Uterus (tissue), 4 donors: ENCODE data around the gene ABL1. TPM values are rescaled to one million over a fixed set of nuclear protein-coding genes. Genes with fewer than 3 reads are reported as not detected.
A peak's percentile ranks its signal among the peaks of the same experiment; 100 is the strongest.

Experiments
- DNase-seq, 2 donors: peaks; one replicate each; pipeline ENCODE4 v3.0.0-alpha.2; 2019 to 2020
- H3K27ac ChIP-seq, 2 donors: fragments of 200-600 bp; sonication (generic); 1 replicate in 1 of 2; 2 replicates in 1 of 2; pipeline ENCODE4 v1.5.1; 2016 to 2018
- H3K27me3 ChIP-seq, 2 donors: fragments of 200-600 bp; sonication (generic); one replicate each; pipeline ENCODE4 v1.5.1; 2018 to 2019; ENCODE audit warnings: control low read depth in 1 of 2
- H3K36me3 ChIP-seq, 2 donors: fragments of 200-600 bp; sonication (generic); one replicate each; pipeline ENCODE4 v1.5.1; 2019; ENCODE audit warnings: control low read depth in 1 of 2
- H3K4me1 ChIP-seq, 2 donors: fragments of 200-600 bp; sonication (generic); one replicate each; pipeline ENCODE4 v1.5.1; 2018 to 2019; ENCODE audit warnings: control low read depth in 1 of 2
- H3K4me3 ChIP-seq, 2 donors: fragments of 200-600 bp; sonication (generic); 1 replicate in 1 of 2; 2 replicates in 1 of 2; pipeline ENCODE4 v1.5.1; 2018 to 2019; ENCODE audit warnings: mild to moderate bottlenecking in 1 of 2
- H3K9me3 ChIP-seq, 2 donors: fragments of 200-600 bp; sonication (generic); one replicate each; pipeline ENCODE4 v1.5.1; 2019; ENCODE audit warnings: control low read depth in 1 of 2
- POLR2A ChIP-seq, 2 donors: fragments of 450-650 bp; IDR thresholded peaks; one replicate each; pipeline ENCODE4 v1.6.1; 2016; ENCODE audit warnings: antibody characterized with exemption in 2 of 2, mild to moderate bottlenecking in 1 of 2, moderate library complexity in 1 of 2
- intact Hi-C: fragments of 100-400 bp; cut with DNase I; formaldehyde crosslinking; loops from one replicate; pipeline ENCODE4 v1.15.1; 2023; ENCODE audit warnings: low total_unique reads
- total RNA-seq, 4 donors: library from RNA; depleted of rRNA in 3 of 4; stranded (reverse); fragments of >200 nt in 3 of 4; gene quantifications; one replicate each; pipeline versions ENCODE4 v1.1.0 to v1.2.4, GENCODE V29; 2014 to 2023
- TF ChIP-seq, protein P1 (sequence below), 4 experiments: fragments of 200-600 bp in 2 of 4; fragments of 450-650 bp in 2 of 4; sonication (generic) in 2 of 4; IDR thresholded peaks; one replicate each; pipeline ENCODE4 v1.5.1; 2016 to 2019; ENCODE audit warnings: antibody characterized with exemption in 4 of 4, mild to moderate bottlenecking in 2 of 4, moderate library complexity in 1 of 4
- donor health status: DM: yes; HTN: yes; CAD: no.

The ABL1 gene
- total RNA-seq, 4 donors from 2014 or later: 22.5 to 117 (median 57.8) TPM

DNA sequence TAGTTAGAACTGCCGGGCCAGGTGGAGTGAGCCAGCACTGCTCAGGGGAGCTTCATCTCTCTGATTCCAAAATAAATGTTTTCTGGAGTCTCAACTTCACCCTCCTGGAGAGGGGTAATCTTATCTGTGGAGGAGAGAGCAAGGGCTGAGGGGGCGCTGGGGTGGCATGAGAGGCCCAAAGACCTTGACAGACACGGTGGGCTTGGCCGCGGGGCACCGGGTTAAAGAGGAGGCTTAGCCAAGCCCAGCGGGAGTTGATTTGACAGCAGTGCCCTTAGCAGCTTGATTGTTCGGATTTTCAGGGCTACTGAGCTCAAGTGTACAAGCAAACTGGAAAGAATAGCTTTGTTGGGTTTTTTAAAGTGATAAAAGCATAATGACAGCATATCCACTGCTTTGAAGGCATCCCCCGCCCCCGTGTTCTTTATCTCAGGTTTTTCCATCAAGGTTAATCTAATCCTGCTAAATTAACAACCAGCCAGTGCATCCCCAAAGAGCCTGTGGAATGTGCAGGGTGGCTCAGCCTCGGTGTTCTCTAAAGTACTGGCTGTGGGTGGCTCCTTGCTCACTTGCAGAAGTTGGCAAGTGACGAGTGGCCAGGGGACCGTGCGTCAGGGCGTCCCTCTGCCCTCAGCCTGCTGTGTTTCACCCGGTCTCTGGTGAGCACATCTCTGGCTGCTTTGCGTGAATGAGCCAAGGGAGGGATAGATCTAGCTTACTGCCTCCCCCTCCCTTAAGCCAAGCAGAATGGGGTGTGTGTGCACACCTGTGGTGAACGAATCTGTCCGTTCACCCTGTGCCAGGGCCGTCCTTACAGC is 56.0 kb downstream of the ABL1 start:
- H3K36me3 ChIP-seq: no peaks in the 10 kb centered on the region
- intact Hi-C loops: no loop called here

GRCh38 chr9:130891688-130892476 is 56.8 kb downstream of the ABL1 start:
- Histone ChIP-seq H3K4me3 (no peak overlapping the region), H3K27ac (no peak overlapping the region), H3K9me3 (no peaks in the 10 kb centered on the region), H3K4me1 (no peaks in the 10 kb centered on the region), H3K36me3 (no peaks in the 10 kb centered on the region), H3K27me3 (no peaks in the 10 kb centered on the region)
- intact Hi-C loops: no loop called here
- no peak for DNase-seq
- TF ChIP-seq, protein P1, sequence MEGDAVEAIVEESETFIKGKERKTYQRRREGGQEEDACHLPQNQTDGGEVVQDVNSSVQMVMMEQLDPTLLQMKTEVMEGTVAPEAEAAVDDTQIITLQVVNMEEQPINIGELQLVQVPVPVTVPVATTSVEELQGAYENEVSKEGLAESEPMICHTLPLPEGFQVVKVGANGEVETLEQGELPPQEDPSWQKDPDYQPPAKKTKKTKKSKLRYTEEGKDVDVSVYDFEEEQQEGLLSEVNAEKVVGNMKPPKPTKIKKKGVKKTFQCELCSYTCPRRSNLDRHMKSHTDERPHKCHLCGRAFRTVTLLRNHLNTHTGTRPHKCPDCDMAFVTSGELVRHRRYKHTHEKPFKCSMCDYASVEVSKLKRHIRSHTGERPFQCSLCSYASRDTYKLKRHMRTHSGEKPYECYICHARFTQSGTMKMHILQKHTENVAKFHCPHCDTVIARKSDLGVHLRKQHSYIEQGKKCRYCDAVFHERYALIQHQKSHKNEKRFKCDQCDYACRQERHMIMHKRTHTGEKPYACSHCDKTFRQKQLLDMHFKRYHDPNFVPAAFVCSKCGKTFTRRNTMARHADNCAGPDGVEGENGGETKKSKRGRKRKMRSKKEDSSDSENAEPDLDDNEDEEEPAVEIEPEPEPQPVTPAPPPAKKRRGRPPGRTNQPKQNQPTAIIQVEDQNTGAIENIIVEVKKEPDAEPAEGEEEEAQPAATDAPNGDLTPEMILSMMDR (IDR thresholded peaks at IDR 0.05): no peak

More for the DNA sequence above, 56.0 kb downstream of the ABL1 start:
- no peaks in the 10 kb centered on the region for H3K27me3 ChIP-seq
- no peaks in the 10 kb centered on the region for H3K9me3 ChIP-seq
- TF ChIP-seq POLR2A (IDR thresholded peaks at IDR 0.05): no peak
- TF ChIP-seq, protein P1 (IDR thresholded peaks at IDR 0.05): no peak
- no peaks in the 10 kb centered on the region for H3K4me1 ChIP-seq
- no peak overlapping the region for H3K27ac ChIP-seq
- H3K4me3 ChIP-seq: no peak overlapping the region
- DNase-seq: no peak

DNA sequence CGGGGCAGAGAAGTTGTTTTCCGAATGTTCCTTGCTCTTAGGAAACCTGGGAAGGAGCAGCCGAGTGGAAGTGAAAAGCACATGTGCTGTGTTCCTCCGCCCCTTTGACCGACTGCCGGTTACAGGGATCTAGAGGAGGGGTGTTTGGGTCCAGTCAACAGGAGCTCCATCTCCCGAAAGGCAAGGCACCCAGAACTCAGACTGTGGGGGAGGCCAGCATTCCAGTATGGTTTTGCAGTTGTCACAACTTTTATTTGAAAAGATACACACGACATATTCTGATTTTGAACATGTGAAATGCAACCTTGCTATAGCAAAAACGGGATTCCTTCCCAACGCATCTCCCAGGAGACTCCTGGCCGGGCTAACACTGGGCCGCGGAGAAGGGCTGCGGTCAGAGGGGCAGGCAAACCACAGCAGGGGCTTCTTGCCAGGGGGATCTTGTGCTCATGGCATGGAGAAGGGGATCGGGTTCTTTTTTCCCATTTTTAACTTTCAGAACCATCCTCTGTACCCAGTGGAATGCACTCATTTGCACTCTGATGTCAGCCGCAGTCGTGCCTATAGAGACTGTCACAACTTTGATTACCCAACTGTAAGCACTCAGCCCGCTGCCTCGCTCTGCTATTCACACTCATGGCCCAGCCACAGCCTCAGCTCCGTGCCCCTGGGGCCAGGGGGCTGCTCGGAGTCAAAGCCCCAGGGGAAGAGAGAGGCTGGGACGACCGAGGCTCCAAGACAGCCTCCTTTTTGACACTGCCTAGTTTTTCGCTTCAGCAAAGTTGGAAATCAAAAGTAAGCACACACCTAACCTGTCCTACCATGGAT is 57.6 kb downstream of the ABL1 start:
- TF ChIP-seq, protein P1 (IDR thresholded peaks at IDR 0.05): no peak
- no peak for TF ChIP-seq POLR2A (IDR thresholded peaks at IDR 0.05)
- H3K36me3 ChIP-seq: no peaks in the 10 kb centered on the region
- no peak for DNase-seq
- H3K4me1 ChIP-seq: no peaks in the 10 kb centered on the region
- intact Hi-C loops: no loop called here
- no peak overlapping the region for H3K4me3 ChIP-seq
- no peaks in the 10 kb centered on the region for H3K27me3 ChIP-seq
- no peaks in the 10 kb centered on the region for H3K9me3 ChIP-seq
- no peak overlapping the region for H3K27ac ChIP-seq

DNA sequence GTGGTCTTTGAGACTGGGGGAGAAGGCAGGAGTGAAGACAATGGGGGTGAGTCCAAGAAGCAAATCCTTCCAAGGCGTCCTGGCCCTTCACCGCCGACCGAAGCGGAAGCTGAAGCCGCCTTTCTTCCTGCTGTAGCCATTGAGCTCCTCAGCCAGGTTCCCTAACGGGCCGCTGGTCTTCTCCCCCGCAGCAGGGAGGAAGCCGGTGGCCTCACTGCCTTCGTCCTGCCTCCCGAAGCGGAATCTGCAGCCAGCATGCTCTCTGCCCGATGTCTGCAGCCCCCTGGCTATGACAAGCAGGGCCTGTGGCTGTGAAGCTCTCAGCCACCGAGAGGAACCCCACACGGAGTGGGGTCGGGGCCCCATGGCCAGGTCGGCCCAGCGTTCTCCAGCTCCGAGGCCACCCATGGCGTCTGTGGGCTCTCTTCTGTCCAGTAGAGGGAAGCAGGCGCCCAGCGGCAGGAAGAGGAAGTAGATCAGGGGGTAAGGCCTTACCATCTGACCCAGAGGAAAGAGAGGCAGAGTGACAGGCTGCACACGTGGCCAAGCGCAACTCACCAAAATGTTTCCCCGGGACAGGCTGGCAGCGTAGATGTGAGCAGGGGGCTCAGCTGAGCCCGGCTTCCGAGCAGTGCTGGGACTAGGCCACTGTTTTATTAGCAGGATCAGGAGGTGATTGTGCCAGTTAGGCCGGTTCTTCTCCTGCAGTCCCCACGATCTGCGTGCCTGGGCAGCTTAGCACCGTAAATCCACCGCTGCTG is 58.5 kb downstream of the ABL1 start:
- no peak overlapping the region for H3K27ac ChIP-seq
- no peaks in the 10 kb centered on the region for H3K36me3 ChIP-seq
- H3K27me3 ChIP-seq: no peaks in the 10 kb centered on the region
- H3K4me1 ChIP-seq: no peaks in the 10 kb centered on the region
- H3K4me3 ChIP-seq: no peak overlapping the region
- TF ChIP-seq, protein P1 (IDR thresholded peaks at IDR 0.05): peak in 1 of 4 experiments; percentile 6
- no peak for TF ChIP-seq POLR2A (IDR thresholded peaks at IDR 0.05)
- no peak for DNase-seq
- intact Hi-C loops: no loop called here
- no peaks in the 10 kb centered on the region for H3K9me3 ChIP-seq
